Stimulated activated CD8-positive, alpha-beta memory T cell treated with anti-CD3 and anti-CD28 coated beads, Interleukin-15, amount 100 ng/mL, for 4 hours (primary cell): ENCODE results near the gene EFCAB9.

Source experiments
- DNase-seq, 2 donors: peaks; one replicate each; pipeline ENCODE4 v3.0.0-alpha.2; 2020; ENCODE audit warnings: low read depth in 2 of 2

The EFCAB9 gene

DNA sequence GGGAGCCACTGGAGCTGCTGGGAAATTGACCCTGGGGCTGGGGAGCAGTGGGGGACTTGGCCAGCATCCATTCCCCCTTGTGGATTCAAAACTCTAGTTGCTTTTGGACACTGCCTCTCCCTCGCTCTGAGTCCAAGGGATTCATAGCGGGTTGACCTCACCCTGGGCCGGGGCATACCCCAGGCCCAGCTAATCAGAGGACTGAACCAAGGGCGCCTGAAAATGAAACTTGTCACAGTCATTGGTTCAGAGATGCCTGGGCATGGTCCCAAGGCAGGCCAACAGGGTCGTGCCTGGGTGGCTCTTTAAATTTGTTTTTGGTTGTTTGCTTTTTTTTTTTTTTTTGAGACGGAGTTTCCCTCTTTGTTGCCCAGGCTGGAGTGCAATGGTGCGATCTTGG, 28.5 kb upstream of the EFCAB9 start:
- DNase-seq = no peak

DNA sequence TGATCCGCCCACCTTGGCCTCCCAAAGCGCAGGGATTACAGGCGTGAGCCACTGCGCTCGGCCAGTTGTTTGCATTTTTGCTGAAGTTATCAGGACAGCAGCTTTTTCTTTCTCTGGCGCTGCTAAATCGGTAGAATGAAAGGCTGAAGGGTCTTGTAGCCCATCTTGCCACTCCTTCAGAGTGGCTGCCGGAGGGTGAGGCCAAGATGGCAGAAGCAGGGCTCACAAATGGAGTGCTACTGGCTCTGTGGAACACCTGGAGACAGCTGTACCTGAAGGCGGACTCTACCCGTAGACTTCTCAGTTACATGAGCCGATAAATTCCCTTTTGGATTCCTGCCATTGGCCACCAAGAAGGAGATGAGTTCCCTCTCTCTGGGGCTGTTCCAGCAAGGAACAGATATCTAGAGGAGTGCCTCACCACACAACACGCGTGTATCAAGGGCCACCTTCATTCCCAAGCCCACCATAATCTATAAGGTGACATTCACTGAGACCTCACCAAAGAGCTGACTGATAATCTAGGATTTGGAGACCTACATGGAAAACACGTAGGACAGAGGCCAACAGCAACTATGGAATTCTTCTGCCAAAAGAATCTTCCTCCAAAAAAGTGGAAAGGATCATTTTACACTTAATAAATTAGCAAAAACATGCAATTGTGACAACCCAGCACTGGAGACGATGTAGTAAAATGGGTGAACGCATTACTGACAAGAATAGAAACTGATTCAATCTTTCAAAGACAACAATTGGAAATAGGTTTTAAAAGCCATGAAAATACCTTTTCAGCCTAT, 27.7 kb upstream of the EFCAB9 start:
- DNase-seq = no peak

DNA sequence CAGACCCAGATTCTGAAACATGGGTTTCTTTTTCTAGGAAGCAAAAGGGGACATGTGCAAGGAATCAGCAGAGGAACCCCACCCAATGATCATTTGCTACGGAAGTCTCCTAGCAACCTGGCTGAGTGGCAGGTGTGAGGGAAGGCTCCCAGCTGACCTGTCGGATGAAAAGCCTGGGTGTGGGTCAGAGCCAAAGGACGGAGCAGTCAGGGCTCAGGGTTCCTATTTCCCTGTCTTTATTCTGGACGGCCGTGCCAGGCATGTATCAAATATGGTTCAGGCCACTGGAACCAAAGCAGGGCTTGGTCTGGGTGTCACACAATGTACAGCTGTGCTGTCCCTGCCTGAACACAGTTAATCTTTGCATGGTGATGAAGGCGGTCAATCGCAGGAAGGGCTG, 26.1 kb upstream of the EFCAB9 start:
- DNase-seq = no peak

DNA sequence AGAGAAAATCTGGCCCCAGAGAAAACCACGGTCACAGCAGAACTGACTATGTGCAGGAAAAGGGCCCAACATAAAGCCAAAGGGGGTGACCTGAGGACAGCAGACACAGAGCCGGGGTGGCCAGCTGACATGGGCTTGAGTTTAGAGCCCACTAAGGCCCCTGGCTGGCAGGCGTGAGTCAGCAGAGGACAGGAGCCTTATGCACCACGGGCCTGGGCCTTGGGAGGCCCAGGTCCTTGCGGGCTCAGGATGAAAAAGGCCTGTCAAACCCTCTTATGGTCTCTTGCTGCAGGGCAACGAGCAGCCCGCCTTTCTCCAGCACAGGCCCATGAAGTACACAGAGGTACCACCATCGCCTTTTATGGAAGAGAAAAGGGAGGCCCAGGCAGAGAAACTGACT, 25.7 kb upstream of the EFCAB9 start:
- no peak for DNase-seq

DNA sequence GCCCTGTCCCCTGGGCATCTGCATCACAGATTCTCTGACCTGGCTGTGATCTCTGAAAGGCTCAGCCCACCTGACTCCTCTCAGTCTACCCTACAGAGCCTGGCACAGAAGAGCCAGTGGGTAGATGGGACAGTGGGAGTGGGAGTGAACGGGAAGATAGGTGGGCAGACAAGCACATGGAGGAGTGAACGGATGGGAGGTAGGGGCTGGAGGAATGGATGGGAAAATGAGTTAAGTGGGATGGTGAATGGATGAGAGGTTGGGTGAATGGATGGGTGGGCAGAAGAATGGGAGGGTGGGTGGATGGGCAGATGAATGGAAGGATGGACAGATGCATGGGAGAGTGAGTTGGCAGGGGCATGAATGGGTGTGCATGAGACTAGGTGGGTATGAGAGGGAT, 24.8 kb upstream of the EFCAB9 start:
- DNase-seq = no peak

DNA sequence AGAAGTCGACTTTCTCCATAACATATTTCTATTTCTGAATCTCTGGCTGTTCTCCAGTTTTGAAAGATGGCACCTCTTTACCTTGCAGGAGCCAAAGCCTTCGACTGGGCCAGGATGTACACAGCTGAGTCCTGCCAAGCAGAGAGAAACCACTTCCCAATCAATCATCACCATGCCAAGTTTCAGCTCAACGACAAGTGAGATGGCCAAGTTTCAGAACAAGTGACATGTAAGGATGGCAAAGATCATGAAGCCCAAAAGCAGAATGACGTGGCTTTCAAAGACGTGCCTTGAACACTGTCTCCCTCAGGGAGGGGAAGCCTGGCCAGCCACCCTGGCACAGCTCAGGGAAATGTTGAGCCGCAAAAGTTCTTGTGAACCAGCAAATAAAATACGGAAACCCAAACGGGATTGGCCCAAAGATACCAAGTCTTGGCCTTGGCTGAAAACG, 23.7 kb upstream of the EFCAB9 start:
- no peak for DNase-seq

DNA sequence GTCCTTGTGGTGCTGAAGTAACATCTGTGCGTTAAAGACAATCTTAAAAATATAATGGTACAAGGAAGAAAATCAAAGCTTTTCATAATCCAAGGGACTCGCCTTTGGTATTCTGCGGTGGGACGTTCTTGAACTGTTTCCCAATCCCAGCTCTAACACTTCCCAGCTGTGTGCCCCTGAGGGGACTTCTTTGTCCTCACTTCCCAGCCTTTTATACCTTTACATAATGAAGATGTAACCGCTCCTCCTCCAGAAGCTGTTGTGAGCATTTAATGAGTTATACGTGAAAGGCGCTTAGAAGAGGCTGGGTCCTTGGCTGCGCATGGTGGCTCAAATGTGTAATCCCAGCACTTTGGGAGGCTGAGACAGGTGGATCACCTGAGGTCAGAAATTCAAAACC, 22.9 kb upstream of the EFCAB9 start:
- no peak for DNase-seq

DNA sequence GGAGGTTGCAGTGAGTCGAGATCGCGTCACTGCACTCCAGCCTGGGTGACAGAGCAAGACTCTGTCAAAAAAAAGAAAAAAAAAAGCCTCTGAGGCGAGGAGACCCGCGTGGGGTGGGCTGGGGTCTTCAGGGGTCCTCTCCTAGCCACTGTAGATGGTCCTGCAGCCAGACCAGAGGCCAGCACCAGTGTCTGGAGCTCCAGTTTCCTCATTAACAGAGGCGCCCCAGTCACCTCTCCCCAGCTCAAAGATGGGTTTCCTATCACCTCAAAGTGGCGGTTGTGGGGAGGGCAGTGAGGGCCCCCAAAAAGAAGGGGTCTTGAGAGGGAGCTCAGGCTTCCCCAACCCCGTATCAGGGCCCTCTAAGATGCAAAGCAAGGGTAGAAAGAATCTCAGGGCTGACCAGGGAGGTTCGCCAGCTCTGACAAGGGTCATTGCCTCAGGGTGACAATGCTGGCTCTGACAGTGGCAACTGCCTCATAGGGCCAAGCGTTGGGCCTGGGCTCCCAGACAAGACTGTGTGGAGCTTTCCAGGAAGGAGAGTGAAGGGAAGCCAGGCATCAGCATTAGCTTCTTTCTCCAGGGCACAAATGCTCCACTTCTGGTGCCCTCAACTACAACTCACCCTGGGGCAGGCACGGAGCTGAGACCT, 20.9 kb upstream of the EFCAB9 start:
- DNase-seq = no peak

DNA sequence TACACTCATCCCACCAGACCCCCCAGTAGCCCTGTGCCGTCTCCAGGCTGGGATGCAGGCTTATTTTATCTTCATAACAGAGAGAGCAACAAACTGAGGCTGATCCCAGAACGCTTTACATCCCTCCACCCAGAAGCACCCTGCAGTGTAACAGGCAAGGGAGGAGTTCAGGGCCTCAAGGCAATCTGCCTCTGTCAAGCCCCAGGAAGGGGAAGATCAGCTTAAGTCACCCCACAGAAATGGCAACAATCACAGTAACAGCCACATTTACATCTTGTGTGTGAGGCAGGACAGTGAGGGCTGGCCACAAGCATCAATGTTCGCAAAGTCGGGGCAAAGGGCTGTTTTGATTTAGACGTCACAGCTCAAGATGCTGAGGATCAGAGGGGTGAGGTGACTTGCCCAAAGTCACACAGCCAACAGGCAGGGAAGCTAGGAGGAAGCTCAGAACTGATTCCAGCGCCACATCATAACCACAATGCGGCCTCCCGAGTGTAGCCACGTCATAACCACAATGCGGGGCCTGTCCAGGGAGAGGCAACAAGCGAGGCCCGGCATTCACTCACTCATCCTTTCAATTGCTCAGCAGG, 20.3 kb upstream of the EFCAB9 start:
- peak; percentile 50 to 57 for DNase-seq

DNA sequence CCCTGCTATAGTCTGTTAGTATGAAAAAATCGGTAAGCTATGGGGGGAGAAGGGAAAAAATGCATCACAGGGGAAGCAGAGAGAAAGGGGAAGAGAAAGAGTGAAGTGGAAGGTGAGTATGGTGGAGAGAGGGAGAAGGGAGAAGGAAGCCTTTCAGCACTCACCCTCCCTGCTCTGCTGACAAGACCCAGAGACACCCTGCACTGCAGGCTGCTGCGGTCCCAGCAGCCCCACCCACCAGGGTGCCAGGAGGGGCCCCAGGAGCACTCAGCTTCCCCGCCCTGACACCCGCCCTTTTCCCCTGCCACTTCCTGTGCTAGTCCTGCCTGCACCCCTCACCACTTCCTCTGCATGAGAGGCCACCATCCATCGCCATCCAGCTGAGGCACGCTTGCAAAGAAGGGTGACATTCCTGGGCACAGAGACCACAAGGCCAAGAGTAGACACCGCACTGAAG, 18.7 kb upstream of the EFCAB9 start:
- peak; percentile 77 to 80 for DNase-seq

DNA sequence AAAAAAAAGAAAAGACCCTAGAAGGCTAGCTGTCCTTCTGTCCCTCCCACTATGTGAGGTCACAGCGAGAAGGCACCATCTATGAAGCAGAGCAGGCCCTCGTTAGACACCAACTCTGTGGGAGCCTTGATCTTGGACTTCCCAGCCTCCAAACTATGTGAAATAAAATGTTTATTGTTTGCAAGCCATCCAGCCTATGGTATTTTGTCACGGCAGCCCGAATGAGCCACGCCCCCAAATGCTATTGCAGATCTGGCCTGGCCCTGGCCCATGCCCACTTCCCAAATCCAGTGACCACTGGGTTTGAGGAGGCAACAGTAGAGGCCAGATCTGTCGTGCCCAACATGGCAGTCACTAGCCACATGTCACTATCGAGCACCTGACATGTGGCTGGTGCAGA, 16.8 kb upstream of the EFCAB9 start:
- DNase-seq = no peak

DNA sequence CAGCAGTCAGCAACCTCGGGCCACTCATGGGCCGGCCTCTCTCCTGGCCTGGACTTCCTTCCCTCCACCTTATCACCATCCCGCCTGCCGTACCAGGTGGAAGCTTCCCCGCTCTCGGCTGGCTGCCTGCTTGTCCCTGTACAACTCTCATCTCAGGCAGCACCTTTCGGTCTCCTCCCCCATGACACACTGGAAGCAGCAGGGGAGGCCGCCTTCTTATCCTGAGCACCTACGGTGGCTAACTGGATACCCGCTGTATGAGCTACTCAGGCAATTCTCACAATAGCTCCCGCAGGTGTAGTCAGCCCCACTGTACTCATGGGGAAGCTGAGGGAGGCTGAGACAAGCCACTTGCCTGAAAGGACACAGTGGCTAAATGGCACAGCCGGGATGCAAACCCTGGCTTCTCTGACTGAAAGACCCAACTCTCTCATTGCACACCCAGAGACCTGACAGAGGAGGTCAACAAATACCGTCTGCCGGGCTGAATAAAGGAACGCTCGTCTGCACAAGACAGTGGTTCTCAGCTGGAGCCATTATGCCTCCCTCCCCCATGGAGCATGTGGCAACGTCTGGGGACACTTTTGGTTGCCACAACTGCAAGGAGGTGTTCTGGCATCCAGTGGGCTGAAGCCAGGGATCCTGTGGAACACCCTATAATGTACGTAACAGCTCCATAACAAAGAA, 15.5 kb upstream of the EFCAB9 start:
- no peak for DNase-seq

DNA sequence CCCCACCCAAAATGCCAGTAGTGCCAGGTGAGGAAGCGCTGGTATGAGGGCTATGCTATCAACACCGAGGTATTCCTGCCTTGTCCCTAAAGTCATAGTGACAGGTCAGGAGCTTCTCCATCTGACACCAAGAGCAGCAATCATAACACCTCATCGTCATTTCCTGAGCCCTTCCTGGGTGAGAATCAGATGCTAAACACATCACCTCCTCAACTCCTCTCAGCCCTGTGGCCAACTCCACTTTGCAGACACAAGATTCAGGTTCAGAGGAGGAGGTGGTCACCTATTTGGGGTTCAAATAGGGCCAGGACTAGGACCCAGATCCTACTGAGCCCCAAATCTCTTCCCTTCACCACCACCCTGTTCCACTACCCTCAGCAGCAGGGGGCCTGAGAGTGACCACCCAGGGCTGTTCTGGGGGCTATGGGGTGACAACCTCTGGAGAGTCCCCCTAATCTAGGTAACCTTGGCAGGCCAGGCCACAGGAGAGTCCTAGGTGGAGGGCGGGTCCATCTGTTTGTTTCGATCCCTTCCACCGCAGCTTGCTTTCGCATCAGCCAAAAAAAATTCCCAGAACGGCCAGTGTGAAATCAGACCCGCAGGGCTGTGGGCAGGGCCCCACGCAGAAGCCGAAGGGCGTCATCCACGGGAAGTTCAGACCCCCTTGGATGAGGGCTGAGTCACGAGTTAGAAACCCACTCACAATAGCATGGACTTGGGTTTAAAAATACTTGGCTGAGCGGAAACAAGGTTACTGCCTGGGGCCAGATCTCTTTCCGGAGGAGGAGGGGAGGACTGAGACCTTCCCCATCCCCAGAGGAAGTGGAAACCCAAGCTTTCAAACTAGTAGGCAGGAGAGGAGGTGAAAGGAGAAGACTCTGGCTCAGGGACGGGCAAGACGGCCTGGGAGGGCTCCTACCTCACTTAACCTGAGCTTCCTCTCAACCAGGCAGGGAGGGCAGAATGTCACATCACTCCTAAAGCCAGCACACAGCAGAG, 14.7 kb upstream of the EFCAB9 start:
- DNase-seq = peak in 1 of 2 donors; percentile 19

DNA sequence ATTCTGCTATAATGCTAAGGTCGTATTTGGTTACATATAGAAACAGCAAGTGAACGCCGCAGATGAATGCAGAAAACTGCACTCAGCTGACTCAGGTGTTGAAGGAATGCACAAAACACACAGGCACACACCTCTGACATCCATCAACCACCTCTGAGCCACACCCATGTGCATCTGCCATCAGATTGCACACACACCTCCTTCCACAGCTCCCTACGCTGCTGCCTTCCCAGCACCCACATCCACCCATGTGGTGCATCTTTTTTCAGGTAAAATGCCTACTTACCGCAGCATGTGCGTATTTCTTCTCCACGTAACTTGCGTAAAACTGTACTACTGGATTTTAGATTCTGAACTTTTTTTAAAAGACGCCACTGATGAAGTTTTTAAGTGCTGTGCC, 13.0 kb upstream of the EFCAB9 start:
- no peak for DNase-seq

DNA sequence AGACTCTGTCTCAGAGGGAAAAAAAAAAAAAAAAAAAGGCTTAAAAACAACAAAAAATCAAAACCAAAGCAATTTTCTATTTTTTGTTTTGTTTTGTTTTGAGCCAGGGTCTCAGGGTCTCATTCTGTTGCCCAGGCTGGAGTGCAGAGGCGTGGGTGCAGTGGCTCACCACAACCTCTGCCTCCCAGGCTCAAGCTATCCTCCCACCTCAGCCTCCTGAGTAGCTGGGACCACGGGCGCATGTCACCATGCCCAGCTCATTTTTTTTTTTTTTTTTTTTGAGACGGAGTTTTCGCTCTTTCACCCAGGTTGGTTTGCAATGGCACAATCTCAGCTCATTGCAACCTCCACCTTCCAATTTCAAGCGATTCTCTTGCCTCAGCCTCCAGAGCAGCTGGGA, 11.7 kb upstream of the EFCAB9 start:
- no peak for DNase-seq

DNA sequence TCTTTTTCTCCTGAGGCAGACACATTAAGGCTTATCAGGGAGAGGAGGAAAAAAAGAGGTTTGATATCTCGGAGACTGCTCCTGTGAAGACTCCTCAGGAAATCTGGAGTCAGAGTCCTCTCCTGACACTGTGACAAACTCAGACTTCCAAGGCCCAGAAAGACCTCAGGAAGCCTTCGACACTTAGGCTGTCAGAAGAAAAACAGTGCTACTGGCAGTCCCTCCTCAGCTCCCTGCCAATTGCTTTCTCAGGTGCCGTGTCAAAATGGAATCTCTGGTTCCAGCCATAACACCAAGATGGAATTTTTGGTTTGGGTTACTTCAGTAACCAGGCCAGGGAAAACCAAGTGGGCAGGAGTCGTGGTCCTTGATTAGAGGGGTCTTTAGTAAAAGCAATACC, 10.1 kb upstream of the EFCAB9 start:
- DNase-seq = no peak

DNA sequence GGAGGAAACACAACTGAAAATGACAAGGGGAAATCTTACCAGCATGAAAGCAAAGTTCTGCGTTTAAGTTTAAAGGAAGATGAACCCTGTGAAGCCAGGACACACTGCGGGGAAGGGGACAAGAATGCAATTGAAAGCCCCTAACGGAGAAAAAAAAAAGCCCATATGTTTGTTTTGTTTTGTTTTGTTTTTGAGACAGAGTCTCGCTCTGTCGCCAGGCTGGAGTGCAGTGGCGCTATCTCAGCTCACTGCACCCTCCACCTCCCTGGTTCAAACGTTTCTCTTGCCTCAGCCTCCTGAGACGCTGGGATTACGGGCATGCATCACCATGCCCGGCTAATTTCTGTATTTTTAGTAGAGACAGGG, 8.9 kb upstream of the EFCAB9 start:
- DNase-seq = no peak

DNA sequence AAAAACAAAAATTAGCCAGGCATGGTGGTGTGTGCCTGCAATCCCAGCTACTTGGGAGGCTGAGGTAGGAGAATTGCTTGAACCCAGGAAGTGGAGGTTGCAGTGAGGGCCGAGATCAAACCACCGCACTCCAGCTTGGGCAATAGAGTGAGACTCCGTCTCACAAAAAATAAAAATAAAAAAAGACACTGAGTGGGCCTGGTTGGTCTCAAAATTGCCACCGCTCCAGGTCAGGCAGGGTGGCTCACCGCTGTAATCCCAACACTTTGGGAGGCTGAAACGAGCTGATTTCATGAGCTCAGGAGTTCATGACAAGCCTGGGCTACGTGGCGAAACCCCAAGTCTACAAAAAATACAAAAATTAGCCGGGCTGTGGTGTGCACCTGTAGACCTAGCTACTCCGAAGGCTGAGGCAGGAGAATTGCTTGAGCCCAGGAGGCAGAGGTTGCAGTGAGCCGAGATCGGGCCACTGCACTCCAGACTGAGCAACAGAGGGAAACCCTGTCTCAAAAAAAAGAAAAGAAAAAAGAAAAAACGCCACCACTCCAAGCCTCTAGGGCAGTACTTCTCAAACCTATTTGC, 7.8 kb upstream of the EFCAB9 start:
- DNase-seq = no peak

DNA sequence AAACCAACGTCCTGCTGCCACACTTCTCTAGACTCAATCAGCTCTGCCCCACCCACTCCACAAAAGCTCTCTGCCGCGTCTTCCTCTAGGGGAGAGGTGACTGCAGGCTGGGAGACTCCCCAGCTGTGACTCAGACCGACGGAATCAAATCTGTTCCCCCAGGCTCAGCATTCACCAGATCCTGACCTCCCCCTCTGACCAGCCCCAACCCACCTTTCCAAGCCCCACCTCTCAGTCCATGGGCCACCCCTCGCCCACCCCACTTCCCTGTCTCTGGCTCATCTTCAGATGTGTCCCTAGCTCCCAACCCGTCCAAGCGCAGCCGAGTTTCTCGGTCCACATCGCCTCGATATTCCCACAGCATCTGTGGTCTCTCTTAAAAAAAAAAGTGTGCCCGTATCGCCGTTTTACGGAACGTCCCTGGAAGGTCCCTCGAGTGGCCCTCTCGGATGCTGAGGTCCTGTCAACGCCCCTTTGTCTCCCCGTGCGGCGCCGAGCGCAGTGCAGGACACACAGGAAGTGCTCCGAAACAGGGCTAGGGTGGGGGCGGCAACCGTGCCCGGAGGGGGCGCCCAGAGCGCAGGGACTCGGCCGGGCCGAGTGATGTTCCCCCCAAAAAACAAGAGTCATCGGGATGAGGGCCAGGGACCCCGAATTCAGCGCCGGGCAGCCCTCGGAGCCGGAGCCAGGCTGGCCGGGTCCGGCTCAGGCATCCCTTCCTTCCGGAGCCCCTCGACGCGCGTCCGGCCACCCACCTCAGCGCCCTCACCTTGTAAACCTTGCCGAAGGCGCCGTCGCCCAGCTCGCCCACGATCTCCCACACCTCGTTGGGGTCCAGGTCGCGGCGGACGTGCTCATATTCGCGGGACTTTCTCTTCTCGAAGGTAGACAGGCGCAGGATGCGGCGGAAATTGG, 6.6 kb upstream of the EFCAB9 start:
- DNase-seq = peak; percentile 33 to 61
